GM15510 (cell line): Measurements from ENCODE around the gene CCNDBP1.

ENCODE experiments used
- POLR2A ChIP-seq: IDR thresholded peaks from 3 replicates; pipeline ENCODE4 v1.6.1; 2011; ENCODE audit warnings: borderline replicate concordance; ENCODE audit not compliant: insufficient read length; ENCODE audit errors: extremely low read depth

The CCNDBP1 gene

GRCh38 chr15:43246261-43246774 lies 61.1 kb downstream of the CCNDBP1 start:
- no peak for TF ChIP-seq POLR2A
